ENCODE data around the gene HSD17B13.

DNA sequence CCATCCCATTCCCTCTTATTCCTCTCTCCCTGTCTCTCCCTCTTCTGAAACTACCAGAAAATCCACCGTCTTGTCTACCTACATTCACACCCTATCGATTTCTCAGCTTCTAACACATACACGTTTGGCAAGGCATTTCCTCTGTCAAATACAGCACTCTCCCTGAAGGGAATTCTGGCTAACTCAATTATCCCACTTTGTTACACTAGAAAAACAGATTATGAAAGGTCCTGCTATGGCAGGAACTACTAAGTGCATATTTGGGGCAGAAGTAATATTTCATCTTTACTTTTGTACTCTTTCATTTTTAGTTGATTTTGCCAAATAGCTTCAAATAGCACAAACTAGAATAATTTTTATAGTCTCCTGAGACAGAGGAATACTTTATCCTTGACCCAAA lies 55.7 kb downstream of the HSD17B13 start:
- TF ChIP-seq, protein P1, sequence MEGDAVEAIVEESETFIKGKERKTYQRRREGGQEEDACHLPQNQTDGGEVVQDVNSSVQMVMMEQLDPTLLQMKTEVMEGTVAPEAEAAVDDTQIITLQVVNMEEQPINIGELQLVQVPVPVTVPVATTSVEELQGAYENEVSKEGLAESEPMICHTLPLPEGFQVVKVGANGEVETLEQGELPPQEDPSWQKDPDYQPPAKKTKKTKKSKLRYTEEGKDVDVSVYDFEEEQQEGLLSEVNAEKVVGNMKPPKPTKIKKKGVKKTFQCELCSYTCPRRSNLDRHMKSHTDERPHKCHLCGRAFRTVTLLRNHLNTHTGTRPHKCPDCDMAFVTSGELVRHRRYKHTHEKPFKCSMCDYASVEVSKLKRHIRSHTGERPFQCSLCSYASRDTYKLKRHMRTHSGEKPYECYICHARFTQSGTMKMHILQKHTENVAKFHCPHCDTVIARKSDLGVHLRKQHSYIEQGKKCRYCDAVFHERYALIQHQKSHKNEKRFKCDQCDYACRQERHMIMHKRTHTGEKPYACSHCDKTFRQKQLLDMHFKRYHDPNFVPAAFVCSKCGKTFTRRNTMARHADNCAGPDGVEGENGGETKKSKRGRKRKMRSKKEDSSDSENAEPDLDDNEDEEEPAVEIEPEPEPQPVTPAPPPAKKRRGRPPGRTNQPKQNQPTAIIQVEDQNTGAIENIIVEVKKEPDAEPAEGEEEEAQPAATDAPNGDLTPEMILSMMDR (IDR thresholded peaks at IDR 0.05): no peak
- TF ChIP-seq POLR2A (IDR thresholded peaks at IDR 0.05): no peak
